NOMO-1 (cell line): Measurements from ENCODE around the gene CLNS1A.
A peak's percentile ranks its signal among the peaks of the same experiment; 100 is the strongest.
"Not testable (repeated sequence)": the region's sequence is repeated elsewhere in the genome, so short reads cannot be mapped to it uniquely, and the experiment has no call there.

Source experiments
- DNase-seq, 2 experiments: peaks; one replicate each; lab custom pipeline; 2025; ENCODE audit not compliant: unreplicated experiment in 2 of 2; lab: John Stamatoyannopoulos, UW

CLNS1A gene

GRCh38 chr11:77619576-77620198 is 17.9 kb downstream of the CLNS1A start:
- DNase-seq: peak; percentile 1 to 14

DNA sequence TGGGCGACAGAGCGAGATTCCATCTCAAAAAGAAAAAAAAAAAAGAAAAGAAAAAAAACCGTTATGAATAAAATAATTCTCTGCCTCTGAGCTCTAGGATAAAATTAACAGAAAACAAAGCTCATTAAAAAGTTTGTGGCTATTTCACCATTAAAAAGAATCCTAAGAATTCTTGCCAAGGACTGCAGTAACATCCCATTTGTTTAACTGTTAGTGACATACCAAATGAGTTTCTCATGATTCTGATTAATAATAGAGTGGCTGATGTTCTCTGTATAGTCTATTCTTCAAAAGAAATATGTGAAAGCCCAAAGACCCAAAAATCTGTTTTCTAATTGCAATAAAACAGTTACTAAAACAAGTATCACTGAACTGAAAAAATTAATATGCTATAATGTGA is 19.7 kb downstream of the CLNS1A start:
- DNase-seq: no peak

- no peak for DNase-seq
Measured at GRCh38 chr11:77611921-77612320, 25.7 kb downstream of the CLNS1A start.

- no peak for DNase-seq
Measured at GRCh38 chr11:77609234-77609633, 28.4 kb downstream of the CLNS1A start.

- no peak for DNase-seq
Measured at GRCh38 chr11:77604281-77604680, 33.3 kb downstream of the CLNS1A start.

- no peak for DNase-seq
Measured at GRCh38 chr11:77602381-77603088, 35.1 kb downstream of the CLNS1A start.

DNA sequence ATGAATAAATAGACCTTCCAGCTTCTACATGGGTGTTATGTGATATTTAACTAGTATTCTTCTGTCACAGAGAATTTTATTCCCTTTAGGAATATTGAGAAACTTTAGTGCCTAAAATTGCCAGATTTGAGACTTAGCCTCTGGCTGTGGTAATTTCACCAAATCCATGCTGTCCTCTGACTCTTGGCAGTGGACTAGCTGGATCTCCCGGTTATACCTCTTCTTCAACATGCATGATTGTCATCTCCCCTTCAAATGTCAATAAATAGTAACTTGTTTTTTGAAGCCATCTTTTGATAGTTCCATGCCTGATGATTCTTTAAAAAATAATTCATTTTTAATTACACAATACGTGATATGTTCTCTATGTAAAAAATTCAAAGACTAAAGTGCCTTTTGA is 39.4 kb downstream of the CLNS1A start:
- DNase-seq: no peak

DNA sequence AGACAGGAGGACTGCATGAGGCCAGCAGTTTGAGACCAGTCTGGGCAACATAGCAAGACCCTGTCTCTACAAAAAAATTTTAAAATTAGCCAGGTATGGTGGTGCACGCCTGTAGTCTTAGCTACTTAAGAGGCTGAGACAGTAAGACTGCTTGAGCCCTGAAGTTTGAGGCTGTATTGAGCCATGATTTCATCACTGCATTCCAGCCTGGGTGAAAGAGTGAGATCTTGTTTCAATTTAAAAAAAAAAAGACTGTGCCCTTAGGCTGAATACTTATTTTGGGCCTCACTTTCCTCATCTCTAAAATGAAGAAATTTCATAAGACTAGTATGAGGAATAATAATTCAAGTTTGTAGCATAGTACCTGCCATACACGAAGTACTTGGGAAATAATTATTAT is 41.0 kb downstream of the CLNS1A start:
- no peak for DNase-seq

- no peak for DNase-seq
Measured at GRCh38 chr11:77593883-77594282, 43.7 kb downstream of the CLNS1A start.

DNA sequence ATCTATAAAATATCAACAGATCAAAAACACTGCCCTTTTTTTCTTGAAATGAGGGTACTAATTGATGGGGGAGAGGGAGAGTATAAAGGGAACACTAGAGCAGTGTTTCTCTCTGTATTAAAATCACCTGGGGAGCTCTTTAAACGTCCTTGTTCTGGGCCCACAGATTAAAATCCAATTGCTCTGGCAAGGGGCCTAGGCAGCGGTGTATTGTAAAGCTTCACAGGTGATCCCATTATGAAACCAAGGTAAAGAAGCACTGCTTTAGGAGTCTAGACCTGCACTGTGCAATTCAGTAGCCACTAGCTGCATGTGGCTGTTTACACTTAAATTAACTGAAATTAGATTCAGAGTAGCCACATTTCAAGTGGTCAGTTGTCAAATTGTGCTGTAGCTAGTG is 44.9 kb downstream of the CLNS1A start:
- DNase-seq: no peak

GRCh38 chr11:77590194-77590782 is 47.3 kb downstream of the CLNS1A start:
- no peak for DNase-seq

DNA sequence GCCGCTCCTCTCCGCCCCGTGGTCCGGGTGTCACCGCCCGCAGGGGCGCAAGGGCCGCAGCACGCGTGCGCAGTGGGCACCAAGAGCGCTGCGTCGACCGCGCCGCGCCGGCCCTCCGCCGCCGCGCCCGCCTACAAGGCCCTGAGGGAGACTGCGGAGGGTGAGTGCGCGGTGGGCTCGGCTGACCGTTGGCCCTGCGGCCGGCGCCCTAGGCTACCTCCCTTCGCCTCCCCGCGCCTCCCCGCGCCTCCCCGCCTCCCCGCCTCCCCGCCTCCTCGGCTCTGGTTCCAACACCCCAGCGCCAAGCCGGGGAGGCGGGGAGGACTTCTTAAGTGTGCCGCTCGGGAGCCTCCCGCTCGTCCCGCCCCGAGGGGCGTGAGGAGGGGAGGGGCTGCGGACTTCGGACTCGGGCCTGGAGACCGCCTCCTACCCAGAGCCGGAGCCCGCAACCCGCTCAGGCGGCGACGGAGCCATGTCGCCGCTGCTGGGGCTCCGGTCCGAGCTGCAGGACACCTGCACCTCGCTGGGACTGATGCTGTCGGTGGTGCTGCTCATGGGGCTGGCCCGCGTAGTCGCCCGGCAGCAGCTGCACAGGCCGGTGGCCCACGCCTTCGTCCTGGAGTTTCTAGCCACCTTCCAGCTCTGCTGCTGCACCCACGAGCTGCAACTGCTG is 47.9 kb downstream of the CLNS1A start, which contains the start of gene AQP11:
Gene AQP11, plus strand, starts transcription at position 433 of the 673 bp plus-strand sequence. Its CDS starts 40 bp downstream, at position 473.
- DNase-seq: peak; percentile 76 to 87

DNA sequence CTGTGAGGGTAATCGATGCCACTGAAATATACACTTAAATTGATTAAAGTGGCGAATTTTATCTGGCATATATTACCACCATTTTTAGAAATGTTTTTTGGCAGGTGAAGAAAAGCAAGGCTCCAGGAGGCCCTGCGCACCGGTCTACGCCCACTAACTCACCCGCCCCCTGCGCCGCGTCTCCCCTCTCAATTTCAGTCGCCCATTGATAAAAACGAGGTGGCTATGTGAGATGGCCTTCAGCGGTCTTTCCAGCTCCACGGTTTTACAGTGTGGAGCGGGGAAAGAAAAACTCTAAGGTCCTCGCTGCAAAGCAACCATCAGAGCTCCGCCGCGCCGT is 48.4 kb downstream of the CLNS1A start:
- DNase-seq: no peak

- peak in 1 of 2 experiments; percentile 0 for DNase-seq
Measured at GRCh38 chr11:77580712-77581337, 56.8 kb downstream of the CLNS1A start.

- not testable (repeated sequence) for DNase-seq
Measured at GRCh38 chr11:77575428-77575827, 62.2 kb downstream of the CLNS1A start.

- DNase-seq: not testable (repeated sequence)
Measured at GRCh38 chr11:77570896-77571295, 66.7 kb downstream of the CLNS1A start.

DNA sequence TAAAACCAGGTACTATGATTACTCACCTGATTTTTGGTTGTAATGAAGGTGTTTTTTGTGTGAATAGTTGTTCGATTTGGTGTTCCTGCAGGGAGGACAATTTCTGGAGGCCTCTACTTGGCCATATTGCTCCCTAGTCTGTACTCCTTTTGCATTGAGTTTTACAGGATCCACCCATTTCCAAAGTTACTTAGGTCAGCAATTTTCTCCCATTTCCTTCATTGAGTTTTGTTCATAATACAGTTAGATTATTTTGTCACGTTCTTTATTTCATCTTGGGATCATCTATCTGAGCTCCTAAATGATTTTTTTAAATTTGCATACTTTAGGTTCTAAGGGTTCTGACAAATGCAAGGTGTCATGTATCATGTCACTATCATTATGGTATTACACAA is 67.9 kb downstream of the CLNS1A start:
- no peak for DNase-seq

GRCh38 chr11:77568916-77569675 is 68.5 kb downstream of the CLNS1A start:
- DNase-seq: no peak

DNA sequence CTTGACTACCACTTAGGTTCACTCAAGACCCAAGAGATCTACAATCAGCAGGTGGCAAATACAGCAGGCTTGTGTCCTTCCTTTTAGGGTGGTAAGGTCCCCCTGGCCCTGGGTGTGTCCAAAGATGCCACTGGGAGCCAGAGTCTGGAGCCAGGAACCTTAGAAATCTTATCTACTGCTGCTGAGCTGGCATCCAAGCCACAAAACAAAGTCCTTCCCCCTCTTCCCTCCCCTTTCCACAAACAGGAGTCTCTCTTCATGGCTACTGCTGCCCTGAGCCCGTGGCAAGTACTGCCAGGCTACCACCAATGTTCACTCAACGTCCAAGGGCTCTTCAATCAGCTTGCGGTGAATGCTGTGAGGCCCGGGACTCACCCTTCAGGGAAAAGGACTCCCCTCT is 69.3 kb downstream of the CLNS1A start:
- no peak for DNase-seq
